Ascending aorta (tissue), 2 donors: ENCODE results near the gene KIAA0753. TPM values are rescaled to one million over a fixed set of nuclear protein-coding genes. Genes with fewer than 3 reads are reported as not detected.
A peak's percentile ranks its signal among the peaks of the same experiment; 100 is the strongest.

ENCODE experiments used
- DNase-seq, 2 donors: peaks; one replicate each; pipeline ENCODE4 v3.0.0-alpha.2; 2019; ENCODE audit warnings: low spot score in 2 of 2
- H3K27ac ChIP-seq, 2 donors: fragments of 200-600 bp; sonication (generic); one replicate each; pipeline ENCODE4 v1.5.1; 2016 to 2017; ENCODE audit warnings: mild to moderate bottlenecking in 1 of 2
- H3K27me3 ChIP-seq: fragments of 200-600 bp; sonication (generic); one replicate; pipeline ENCODE4 v1.5.1; 2017
- H3K36me3 ChIP-seq, 2 donors: fragments of 200-600 bp; sonication (generic); one replicate each; pipeline ENCODE4 v1.5.1; 2016
- H3K4me1 ChIP-seq, 2 donors: fragments of 200-600 bp; sonication (generic); one replicate each; pipeline ENCODE4 v1.5.1; 2016 to 2017; ENCODE audit warnings: mild to moderate bottlenecking in 1 of 2
- H3K4me3 ChIP-seq, 2 donors: fragments of 200-600 bp; sonication (generic); one replicate each; pipeline ENCODE4 v1.5.1; 2016 to 2017; ENCODE audit warnings: mild to moderate bottlenecking in 1 of 2
- H3K9me3 ChIP-seq, 2 donors: fragments of 200-600 bp; sonication (generic); one replicate each; pipeline ENCODE4 v1.5.1; 2016
- intact Hi-C: fragments of 100-400 bp; cut with DNase I; formaldehyde crosslinking; loops from one replicate; pipeline ENCODE4 v1.15.1; 2023
- total RNA-seq: library from RNA; depleted of rRNA; stranded (reverse); fragments of >200 nt; gene quantifications from one replicate; pipeline ENCODE4 v1.1.0, GENCODE V29; 2016
- TF ChIP-seq, protein P1 (sequence below), 3 experiments: fragments of 200-600 bp in 2 of 3; fragments of 450-650 bp in 1 of 3; sonication (generic) in 2 of 3; IDR thresholded peaks; one replicate each; pipeline ENCODE4 v1.5.1; 2016 to 2019; ENCODE audit warnings: antibody characterized with exemption in 3 of 3, mild to moderate bottlenecking in 1 of 3, moderate library complexity in 1 of 3

Gene KIAA0753
- 2.9 TPM for total RNA-seq

DNA sequence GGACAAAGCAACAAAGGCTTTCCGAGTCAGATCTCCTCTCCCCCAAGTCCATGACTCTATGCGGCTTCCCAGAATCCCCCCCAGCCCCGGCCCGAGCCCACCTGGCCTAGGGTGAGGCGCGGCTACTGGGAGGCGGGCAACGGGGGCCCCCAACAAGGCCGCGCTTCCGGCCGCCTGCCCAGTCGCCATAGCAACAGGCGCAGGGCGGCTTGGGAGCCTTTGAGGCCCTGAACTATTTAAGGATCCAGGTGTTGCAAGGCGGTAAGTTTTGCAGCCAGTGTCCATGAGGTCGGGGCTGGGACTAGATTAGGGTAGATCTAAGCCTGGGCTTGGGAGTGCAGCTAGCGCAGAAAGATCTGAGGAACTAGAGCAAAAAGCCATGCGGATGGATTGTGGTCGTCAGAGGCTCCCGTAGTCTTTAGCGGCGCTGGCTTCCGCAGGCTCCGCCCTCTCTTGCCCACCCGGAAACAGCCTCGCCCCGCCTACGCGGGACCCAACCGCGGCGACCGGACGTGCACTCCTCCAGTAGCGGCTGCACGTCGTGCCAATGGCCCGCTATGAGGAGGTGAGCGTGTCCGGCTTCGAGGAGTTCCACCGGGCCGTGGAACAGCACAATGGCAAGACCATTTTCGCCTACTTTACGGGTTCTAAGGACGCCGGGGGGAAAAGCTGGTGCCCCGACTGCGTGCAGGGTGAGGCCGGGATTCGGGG, at the start of gene KIAA0753, which contains the start of gene TXNDC17:
Gene KIAA0753 (minus strand): TSS at position 176 of the 711 bp plus-strand sequence. CDS start 5,608 bp downstream, outside the sequence.
Gene TXNDC17 (plus strand): TSS at position 525 of the 711 bp plus-strand sequence. CDS start 23 bp downstream, at position 548.
- H3K27ac ChIP-seq = peak within 1 kb of the TSS; percentile 74 to 84
- intact Hi-C loops = loop anchor here (1.0 to 5.0 kb wide), 3 partner anchors 11 to 1358 kb away; partner anchors contain the start of genes C17orf100, MED31, NLRP1 and RABEP1
- H3K4me1 ChIP-seq = peaks cover 7 to 17% of the 10 kb centered on the region in 2 donors
- peak within 1 kb of the TSS; percentile 64 to 93 for H3K4me3 ChIP-seq
- DNase-seq = peak; percentile 55 to 96
- no peaks in the 10 kb centered on the region for H3K27me3 ChIP-seq
- no peaks in the 10 kb centered on the region for H3K9me3 ChIP-seq
- peaks cover 6 to 18% of the 10 kb centered on the region in 2 donors for H3K36me3 ChIP-seq
- TF ChIP-seq, protein P1, sequence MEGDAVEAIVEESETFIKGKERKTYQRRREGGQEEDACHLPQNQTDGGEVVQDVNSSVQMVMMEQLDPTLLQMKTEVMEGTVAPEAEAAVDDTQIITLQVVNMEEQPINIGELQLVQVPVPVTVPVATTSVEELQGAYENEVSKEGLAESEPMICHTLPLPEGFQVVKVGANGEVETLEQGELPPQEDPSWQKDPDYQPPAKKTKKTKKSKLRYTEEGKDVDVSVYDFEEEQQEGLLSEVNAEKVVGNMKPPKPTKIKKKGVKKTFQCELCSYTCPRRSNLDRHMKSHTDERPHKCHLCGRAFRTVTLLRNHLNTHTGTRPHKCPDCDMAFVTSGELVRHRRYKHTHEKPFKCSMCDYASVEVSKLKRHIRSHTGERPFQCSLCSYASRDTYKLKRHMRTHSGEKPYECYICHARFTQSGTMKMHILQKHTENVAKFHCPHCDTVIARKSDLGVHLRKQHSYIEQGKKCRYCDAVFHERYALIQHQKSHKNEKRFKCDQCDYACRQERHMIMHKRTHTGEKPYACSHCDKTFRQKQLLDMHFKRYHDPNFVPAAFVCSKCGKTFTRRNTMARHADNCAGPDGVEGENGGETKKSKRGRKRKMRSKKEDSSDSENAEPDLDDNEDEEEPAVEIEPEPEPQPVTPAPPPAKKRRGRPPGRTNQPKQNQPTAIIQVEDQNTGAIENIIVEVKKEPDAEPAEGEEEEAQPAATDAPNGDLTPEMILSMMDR (IDR thresholded peaks at IDR 0.05) = no peak

DNA sequence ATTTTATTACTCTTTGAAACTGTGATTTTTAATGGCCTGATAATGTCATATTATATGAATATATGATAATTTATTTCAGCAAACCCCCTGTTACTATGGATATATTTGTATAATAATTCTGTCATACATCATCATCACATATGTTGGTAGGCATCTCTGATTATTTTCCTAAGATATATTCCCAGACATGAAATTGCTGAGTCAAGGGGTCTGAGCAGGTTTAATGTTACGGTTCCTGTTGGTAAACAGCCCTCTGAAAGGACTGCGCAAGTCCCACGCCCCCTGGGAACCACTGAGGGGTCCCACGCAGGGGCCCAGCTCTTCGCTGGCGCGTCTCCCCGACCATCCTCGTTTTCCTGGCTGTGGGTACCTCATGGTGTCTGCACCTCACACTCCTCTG, 48.4 kb upstream of the KIAA0753 start:
- intact Hi-C loops = no loop called here

DNA sequence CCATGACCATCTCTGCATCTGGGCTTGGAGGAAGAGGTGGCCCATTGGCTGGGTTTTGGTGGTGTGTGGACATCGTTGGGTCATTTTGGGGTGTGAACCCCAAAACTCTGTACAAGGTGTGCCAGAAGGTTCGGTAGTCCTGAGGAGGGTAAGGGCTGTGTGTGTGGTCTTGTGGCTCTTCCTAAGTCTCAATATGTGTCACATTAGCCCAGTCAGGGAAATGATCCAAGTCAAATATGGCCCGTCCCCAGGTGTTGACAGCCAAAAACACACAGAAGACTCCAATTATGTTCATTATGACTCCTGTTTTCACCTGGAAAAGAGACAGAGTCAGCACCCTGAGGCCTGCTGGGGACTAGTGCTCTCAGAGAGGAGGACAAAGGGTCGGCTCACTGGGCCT, 45.5 kb upstream of the KIAA0753 start:
- Histone ChIP-seq H3K27ac (no peak overlapping the region), H3K9me3 (no peaks in the 10 kb centered on the region), H3K36me3 (no peaks in the 10 kb centered on the region), H3K4me1 (no peaks in the 10 kb centered on the region), H3K4me3 (no peak overlapping the region), H3K27me3 (no peaks in the 10 kb centered on the region)
- no peak for DNase-seq
- intact Hi-C loops = no loop called here
- TF ChIP-seq, protein P1 (IDR thresholded peaks at IDR 0.05) = no peak

More for the DNA sequence above, 48.4 kb upstream of the KIAA0753 start:
- Histone ChIP-seq H3K27ac (no peak overlapping the region), H3K4me3 (no peak overlapping the region), H3K36me3 (no peaks in the 10 kb centered on the region), H3K4me1 (no peaks in the 10 kb centered on the region), H3K9me3 (no peaks in the 10 kb centered on the region), H3K27me3 (no peaks in the 10 kb centered on the region)
- no peak for DNase-seq
- TF ChIP-seq, protein P1 (IDR thresholded peaks at IDR 0.05) = no peak

DNA sequence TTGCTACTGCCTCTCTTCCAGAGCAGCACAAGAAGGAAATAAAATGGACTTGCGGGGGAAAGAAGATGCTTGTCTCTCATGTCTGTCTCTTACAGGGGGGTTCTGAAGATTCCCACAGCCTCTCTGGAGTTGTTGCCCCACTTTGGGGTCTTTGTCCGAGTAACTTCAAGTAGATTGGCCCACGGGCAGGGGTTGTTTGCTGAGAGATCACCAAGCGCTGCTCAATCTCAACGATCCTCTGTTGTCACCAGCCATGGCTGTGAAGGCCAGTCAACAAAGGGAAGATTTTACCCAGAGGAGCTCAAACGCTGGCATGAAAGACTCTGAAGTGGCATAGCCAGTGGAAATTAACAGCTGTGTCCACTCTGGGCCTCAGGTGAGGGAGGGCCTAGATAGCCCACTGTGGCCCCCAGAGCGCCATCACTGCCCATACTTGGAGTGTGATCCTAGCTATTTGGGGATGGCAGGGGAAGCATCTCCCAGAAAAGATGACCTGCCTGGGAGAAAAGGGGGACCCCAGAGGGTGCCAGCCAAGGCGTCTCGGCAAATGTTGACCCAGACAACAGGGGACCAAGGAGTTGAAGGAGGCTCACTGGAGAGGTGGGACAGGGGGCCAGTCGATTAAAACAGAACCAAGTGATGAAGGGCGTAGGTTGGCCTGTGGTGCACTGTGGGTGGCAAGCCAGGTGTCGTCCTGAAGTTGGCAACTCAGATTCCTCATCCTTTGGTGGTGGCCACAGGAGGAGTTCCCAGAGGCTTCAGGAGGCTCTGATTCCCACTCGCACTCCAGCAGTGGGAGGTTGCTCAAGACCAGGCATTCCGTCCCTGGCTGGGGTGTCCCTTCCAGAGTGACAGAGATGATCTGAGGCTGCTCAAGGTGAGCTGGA, 44.6 kb upstream of the KIAA0753 start:
- Histone ChIP-seq H3K4me3 (no peak overlapping the region), H3K27me3 (no peaks in the 10 kb centered on the region), H3K9me3 (no peaks in the 10 kb centered on the region), H3K4me1 (no peaks in the 10 kb centered on the region), H3K27ac (no peak overlapping the region), H3K36me3 (no peaks in the 10 kb centered on the region)
- DNase-seq = no peak
- intact Hi-C loops = no loop called here
- TF ChIP-seq, protein P1 (IDR thresholded peaks at IDR 0.05) = no peak

DNA sequence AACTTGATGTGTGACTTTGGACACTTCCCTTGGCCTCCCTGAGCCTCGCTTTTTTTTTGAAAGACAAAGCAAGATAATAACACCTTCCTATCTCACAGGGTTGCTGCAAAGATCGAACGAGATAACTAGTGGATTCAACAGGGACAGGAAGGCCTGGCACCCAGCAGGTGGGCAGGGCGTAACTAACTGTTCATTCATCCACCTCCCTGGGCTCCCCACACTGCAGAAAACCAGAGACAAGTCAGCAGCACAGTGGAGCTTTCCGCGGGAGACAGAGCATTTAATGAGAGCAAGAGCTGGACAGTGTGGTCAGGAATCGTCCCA, 43.9 kb upstream of the KIAA0753 start:
- Histone ChIP-seq H3K36me3 (no peaks in the 10 kb centered on the region), H3K4me1 (no peaks in the 10 kb centered on the region), H3K27me3 (no peaks in the 10 kb centered on the region), H3K9me3 (no peaks in the 10 kb centered on the region), H3K4me3 (no peak overlapping the region), H3K27ac (no peak overlapping the region)
- no peak for DNase-seq
- TF ChIP-seq, protein P1 (IDR thresholded peaks at IDR 0.05) = no peak
- intact Hi-C loops = no loop called here
